Astrocyte of the cerebellum (primary cell): ENCODE data around the gene PPP4C.
A peak's percentile ranks its signal among the peaks of the same experiment; 100 is the strongest.

Experiments used
- DNase-seq: peaks from one replicate; pipeline ENCODE4 v3.0.0-alpha.2; 2011; ENCODE audit warnings: low read depth
- H3K4me3 ChIP-seq: 2 replicates; pipeline ENCODE4 v1.5.1; 2011; ENCODE audit warnings: mild to moderate bottlenecking, low read depth, low read length, moderate library complexity
- in situ Hi-C: cut with HindIII; loops from 2 replicates; pipeline ENCODE4 v1.10.0; 2017; ENCODE audit warnings: low sequenced_read_pairs
- TF ChIP-seq, protein P1 (sequence below): IDR thresholded peaks from 2 replicates; pipeline ENCODE4 v1.5.1; 2012; ENCODE audit warnings: low read length, low read depth, moderate library complexity, mild to moderate bottlenecking; ENCODE audit errors: missing control alignments

PPP4C gene

GRCh38 chr16:30096105-30096861 is 20.5 kb downstream of the PPP4C start, which contains the start of gene YPEL3:
Gene YPEL3, minus strand, starts transcription at chr16:30096213. Its CDS starts 731 bp downstream, at chr16:30095482.
- TF ChIP-seq, protein P1, sequence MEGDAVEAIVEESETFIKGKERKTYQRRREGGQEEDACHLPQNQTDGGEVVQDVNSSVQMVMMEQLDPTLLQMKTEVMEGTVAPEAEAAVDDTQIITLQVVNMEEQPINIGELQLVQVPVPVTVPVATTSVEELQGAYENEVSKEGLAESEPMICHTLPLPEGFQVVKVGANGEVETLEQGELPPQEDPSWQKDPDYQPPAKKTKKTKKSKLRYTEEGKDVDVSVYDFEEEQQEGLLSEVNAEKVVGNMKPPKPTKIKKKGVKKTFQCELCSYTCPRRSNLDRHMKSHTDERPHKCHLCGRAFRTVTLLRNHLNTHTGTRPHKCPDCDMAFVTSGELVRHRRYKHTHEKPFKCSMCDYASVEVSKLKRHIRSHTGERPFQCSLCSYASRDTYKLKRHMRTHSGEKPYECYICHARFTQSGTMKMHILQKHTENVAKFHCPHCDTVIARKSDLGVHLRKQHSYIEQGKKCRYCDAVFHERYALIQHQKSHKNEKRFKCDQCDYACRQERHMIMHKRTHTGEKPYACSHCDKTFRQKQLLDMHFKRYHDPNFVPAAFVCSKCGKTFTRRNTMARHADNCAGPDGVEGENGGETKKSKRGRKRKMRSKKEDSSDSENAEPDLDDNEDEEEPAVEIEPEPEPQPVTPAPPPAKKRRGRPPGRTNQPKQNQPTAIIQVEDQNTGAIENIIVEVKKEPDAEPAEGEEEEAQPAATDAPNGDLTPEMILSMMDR = no peak
- in situ Hi-C loops = no loop called here
- H3K4me3 ChIP-seq = peak within 1 kb of the TSS; percentile 69
- DNase-seq = peak; percentile 51

- TF ChIP-seq, protein P1 = no peak
- no peak for DNase-seq
- in situ Hi-C loops = no loop called here
- H3K4me3 ChIP-seq = peak overlapping the region; percentile 69
Observed at GRCh38 chr16:30096862-30097563, 21.2 kb downstream of the PPP4C start.

- DNase-seq = no peak
- no peak overlapping the region for H3K4me3 ChIP-seq
- in situ Hi-C loops = no loop called here
- TF ChIP-seq, protein P1 = no peak
Observed at GRCh38 chr16:30104090-30104489, 28.3 kb downstream of the PPP4C start.

DNA sequence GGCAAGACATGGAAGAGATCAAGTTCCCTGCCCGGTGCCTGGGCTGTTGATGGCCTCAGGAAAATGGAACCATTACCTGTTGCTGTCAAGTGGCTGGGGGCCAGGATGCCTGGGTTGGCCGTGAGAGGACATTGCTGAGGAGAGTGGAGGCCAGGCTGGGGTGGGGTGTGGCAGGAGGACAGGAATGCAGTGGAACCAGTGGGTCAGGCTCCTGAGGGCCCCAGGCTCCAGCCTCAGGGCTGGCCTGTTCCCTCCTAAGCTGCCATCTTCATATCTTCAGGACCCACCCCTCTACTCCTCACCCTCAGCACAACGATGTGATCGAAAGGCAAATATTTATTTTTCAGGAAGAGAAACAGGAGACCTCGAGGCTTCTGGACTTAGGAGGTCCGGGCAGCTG is 28.7 kb downstream of the PPP4C start:
- TF ChIP-seq, protein P1 = no peak
- no peak overlapping the region for H3K4me3 ChIP-seq
- DNase-seq = no peak
- in situ Hi-C loops = no loop called here

DNA sequence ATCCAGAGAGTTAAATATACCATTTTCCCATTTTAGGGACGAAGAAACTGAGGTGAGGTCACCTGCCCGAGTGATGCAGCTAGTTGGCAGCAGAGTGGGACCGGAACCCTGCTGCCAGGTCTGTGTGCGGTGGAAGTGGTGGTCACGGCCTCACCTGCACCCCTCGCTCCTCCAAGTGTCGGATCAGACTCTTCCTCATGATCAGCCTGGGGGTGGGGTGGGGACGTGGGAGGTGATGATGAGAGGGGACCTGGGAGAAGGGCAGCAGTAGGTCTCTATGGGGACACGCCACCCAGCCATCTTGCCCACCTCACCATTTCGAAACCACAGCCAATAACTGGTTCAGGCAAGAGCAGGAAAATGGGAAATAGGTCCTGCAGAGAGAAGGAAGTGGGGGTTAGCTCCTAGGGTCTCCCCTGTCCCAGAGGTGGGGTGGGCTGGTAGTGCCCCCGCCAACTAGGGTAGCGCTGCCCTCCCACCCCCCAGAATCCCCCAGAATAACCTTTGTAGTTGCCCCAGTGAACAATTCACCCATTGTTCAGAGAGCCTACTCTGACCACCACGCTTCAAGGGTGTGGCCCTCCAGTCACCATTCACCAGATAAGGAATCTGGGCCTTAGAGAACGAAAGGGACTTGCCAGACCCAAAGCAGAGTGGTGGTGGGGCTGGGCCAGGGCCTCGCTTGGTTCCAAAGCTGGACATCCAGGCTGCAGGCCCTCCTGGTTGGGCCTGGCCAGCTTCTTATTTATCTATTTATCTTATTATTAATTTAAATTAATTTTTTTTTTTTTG is 32.5 kb downstream of the PPP4C start:
- H3K4me3 ChIP-seq = no peak overlapping the region
- no peak for DNase-seq
- TF ChIP-seq, protein P1 = no peak
- in situ Hi-C loops = no loop called here

- H3K4me3 ChIP-seq = no peak overlapping the region
- TF ChIP-seq, protein P1 = no peak
- in situ Hi-C loops = loop anchor here (10.0 kb wide), 1 partner anchor 264 kb away; the partner anchor contains the start of genes MYL11 and TBC1D10B
- no peak for DNase-seq
Observed at GRCh38 chr16:30110661-30111060, 34.9 kb downstream of the PPP4C start.
